IMR-90 (cell line): ENCODE results near the gene EBP. TPM values are rescaled to one million over a fixed set of nuclear protein-coding genes. Genes with fewer than 3 reads are reported as not detected.

Experiments
- ATAC-seq: fragments of 200-7000 bp; cut with Tn5 transposase; 2 replicates; pipeline ENCODE4 v1.9.1; 2020; ENCODE audit warnings: low read depth, mild to moderate bottlenecking, moderate library complexity
- BruUV-seq: library from RNA; stranded (reverse); fragments of 400-500 nt; replicated peaks from 2 replicates; lab custom pipeline; 2021; lab: Mats Ljungman, UMichigan
- CTCF ChIA-PET: fragments of 300-600 bp; formaldehyde crosslinking; extraction: SDS; loops from one replicate; lab custom pipeline; 2021; ENCODE audit warnings: antibody characterized with exemption; lab: Yijun Ruan, JAX
- POLR2A ChIA-PET: fragments of 300-600 bp; sonication (Branson Sonifier 250); formaldehyde crosslinking; loops from one replicate; lab custom pipeline; 2022; ENCODE audit warnings: antibody characterized with exemption; ENCODE audit not compliant: unreplicated experiment; lab: Charles Lee
- DNase-seq: peaks from one replicate; pipeline ENCODE4 v3.0.0; 2013
- H2AFZ ChIP-seq: replicated peaks from 2 replicates; pipeline ENCODE3; 2013; ENCODE audit warnings: low read length, mild to moderate bottlenecking; ENCODE audit not compliant: poor library complexity
- H2AK5ac ChIP-seq: 2 replicates; pipeline ENCODE4 v1.6.1; 2013; ENCODE audit warnings: low read depth, low read length, inconsistent platforms
- H2AK9ac ChIP-seq: replicated peaks from 2 replicates; pipeline ENCODE3; 2013; ENCODE audit warnings: mild to moderate bottlenecking, low read depth, low read length, moderate library complexity; ENCODE audit not compliant: poor library complexity
- H2BK120ac ChIP-seq: 2 replicates; pipeline ENCODE4 v1.6.1; 2013; ENCODE audit warnings: low read depth, low read length, inconsistent platforms
- H2BK15ac ChIP-seq: 3 replicates; pipeline ENCODE4 v1.6.1; 2013; ENCODE audit warnings: low read depth, low read length, inconsistent platforms
- H2BK20ac ChIP-seq: 2 replicates; pipeline ENCODE4 v1.6.1; 2013; ENCODE audit warnings: low read depth, mild to moderate bottlenecking, inconsistent platforms, low read length, moderate library complexity
- H2BK5ac ChIP-seq: 2 replicates; pipeline ENCODE4 v1.6.1; 2013; ENCODE audit warnings: mild to moderate bottlenecking, low read depth, low read length, inconsistent platforms; ENCODE audit not compliant: poor library complexity, severe bottlenecking
- H3K14ac ChIP-seq: replicated peaks from 2 replicates; pipeline ENCODE4 v1.6.1; 2013; ENCODE audit warnings: low read depth, low read length, inconsistent platforms
- H3K18ac ChIP-seq: 2 replicates; pipeline ENCODE4 v1.6.1; 2013; ENCODE audit warnings: low read depth, low read length, control low read depth
- H3K23ac ChIP-seq: 2 replicates; pipeline ENCODE4 v1.6.1; 2013; ENCODE audit warnings: low read depth, low read length, inconsistent platforms
- H3K27ac ChIP-seq: 2 replicates; pipeline ENCODE4 v1.5.1; 2013; ENCODE audit warnings: mild to moderate bottlenecking, control low read depth, low read length; ENCODE audit not compliant: insufficient read depth
- H3K27me3 ChIP-seq: 2 replicates; pipeline ENCODE4 v1.6.1; 2013; ENCODE audit warnings: low read length; ENCODE audit not compliant: control insufficient read depth, insufficient read depth
- H3K36me3 ChIP-seq: 2 replicates; pipeline ENCODE4 v1.6.1; 2013; ENCODE audit warnings: low read length, mixed read lengths; ENCODE audit not compliant: control insufficient read depth, insufficient read depth
- H3K4ac ChIP-seq: 2 replicates; pipeline ENCODE4 v1.6.1; 2013; ENCODE audit warnings: low read depth, low read length, inconsistent platforms
- H3K4me1 ChIP-seq: 2 replicates; pipeline ENCODE4 v1.6.1; 2013; ENCODE audit warnings: low read length, mixed read lengths; ENCODE audit not compliant: control insufficient read depth, insufficient read depth
- H3K4me2 ChIP-seq: 2 replicates; pipeline ENCODE4 v1.6.1; 2013; ENCODE audit warnings: low read depth, mild to moderate bottlenecking, control low read depth, low read length, moderate library complexity
- H3K4me3 ChIP-seq: 2 replicates; pipeline ENCODE4 v1.5.1; 2013; ENCODE audit warnings: low read depth, mild to moderate bottlenecking, control low read depth, low read length, moderate library complexity; ENCODE audit not compliant: insufficient read depth
- H3K56ac ChIP-seq: 2 replicates; pipeline ENCODE4 v1.6.1; 2013; ENCODE audit warnings: low read length, inconsistent platforms; ENCODE audit not compliant: insufficient read depth; ENCODE audit errors: extremely low read depth
- H3K79me1 ChIP-seq, 2 experiments: 2 replicates each; pipeline ENCODE4 v1.6.1; 2013; ENCODE audit warnings: low read length in 2 of 2, inconsistent platforms in 1 of 2, low read depth in 1 of 2
- H3K9ac ChIP-seq: 2 replicates; pipeline ENCODE4 v1.6.1; 2013; ENCODE audit warnings: low read depth, low read length, control low read depth
- H3K9me1 ChIP-seq: 2 replicates; pipeline ENCODE4 v1.6.1; 2013; ENCODE audit warnings: low read length, inconsistent platforms; ENCODE audit not compliant: insufficient read depth
- H3K9me3 ChIP-seq: 2 replicates; pipeline ENCODE4 v1.6.1; 2013; ENCODE audit warnings: low read length; ENCODE audit not compliant: control insufficient read depth, insufficient read depth
- H4K20me1 ChIP-seq: 2 replicates; pipeline ENCODE4 v1.6.1; 2013; ENCODE audit warnings: low read length, inconsistent platforms; ENCODE audit not compliant: insufficient read depth
- H4K5ac ChIP-seq: 2 replicates; pipeline ENCODE4 v1.6.1; 2013; ENCODE audit warnings: mild to moderate bottlenecking, low read depth, low read length, control low read depth
- H4K8ac ChIP-seq, 2 experiments: 2 replicates each; pipeline ENCODE4 v1.6.1; 2013; ENCODE audit warnings: low read depth in 2 of 2, low read length in 2 of 2, control low read depth in 1 of 2, inconsistent platforms in 1 of 2
- H4K91ac ChIP-seq: 2 replicates; pipeline ENCODE4 v1.6.1; 2013; ENCODE audit warnings: low read depth, low read length, inconsistent platforms; ENCODE audit not compliant: insufficient read depth
- BHLHE40 ChIP-seq: fragments of 150-350 bp; IDR thresholded peaks from 2 replicates; pipeline ENCODE4 v1.6.1; 2016; ENCODE audit warnings: mild to moderate bottlenecking, low read depth, low read length
- CEBPB ChIP-seq: IDR thresholded peaks from 2 replicates; pipeline ENCODE4 v1.6.1; 2012; ENCODE audit warnings: low read depth, low read length, improper control_type of control experiment
- CHD1 ChIP-seq: IDR thresholded peaks from 2 replicates; pipeline ENCODE4 v1.6.1; 2012; ENCODE audit warnings: low read depth, low read length, improper control_type of control experiment
- CTCF ChIP-seq: conservative IDR thresholded peaks from 2 replicates; pipeline ENCODE4 v1.5.1; 2012; ENCODE audit warnings: mild to moderate bottlenecking, low read depth, low read length, improper control_type of control experiment
- ELK1 ChIP-seq: fragments of 150-350 bp; IDR thresholded peaks from 2 replicates; pipeline ENCODE4 v1.6.1; 2016; ENCODE audit warnings: low read depth, mild to moderate bottlenecking, low read length, moderate library complexity, borderline replicate concordance
- FOS ChIP-seq: fragments of 150-350 bp; IDR thresholded peaks from 2 replicates; pipeline ENCODE4 v1.6.1; 2016; ENCODE audit warnings: low read depth, low read length
- MAFK ChIP-seq: IDR thresholded peaks from 2 replicates; pipeline ENCODE4 v1.6.1; 2012; ENCODE audit warnings: low read depth, low read length, improper control_type of control experiment
- MAZ ChIP-seq: IDR thresholded peaks from 2 replicates; pipeline ENCODE4 v1.6.1; 2012; ENCODE audit warnings: low read depth, mild to moderate bottlenecking, low read length, improper control_type of control experiment, moderate library complexity, borderline replicate concordance
- MXI1 ChIP-seq: IDR thresholded peaks from 2 replicates; pipeline ENCODE4 v1.6.1; 2012; ENCODE audit warnings: low read depth, mild to moderate bottlenecking, low read length, moderate library complexity, borderline replicate concordance
- NFE2L2 ChIP-seq: fragments of 150-350 bp; IDR thresholded peaks from 2 replicates; pipeline ENCODE4 v1.6.1; 2016; ENCODE audit warnings: low read depth, mild to moderate bottlenecking, low read length
- POLR2A ChIP-seq: IDR thresholded peaks from 2 replicates; pipeline ENCODE4 v1.6.1; 2012; ENCODE audit warnings: mild to moderate bottlenecking, low read depth, low read length
- RAD21 ChIP-seq: IDR thresholded peaks from 2 replicates; pipeline ENCODE4 v1.6.1; 2012; ENCODE audit warnings: low read length, improper control_type of control experiment
- RCOR1 ChIP-seq: IDR thresholded peaks from 2 replicates; pipeline ENCODE4 v1.6.1; 2012; ENCODE audit warnings: mild to moderate bottlenecking, low read length, improper control_type of control experiment; ENCODE audit not compliant: insufficient replicate concordance
- RFX5 ChIP-seq: IDR thresholded peaks from 2 replicates; pipeline ENCODE4 v1.8.0; 2012; ENCODE audit warnings: low read depth, mild to moderate bottlenecking, low read length, moderate library complexity
- SMC3 ChIP-seq: fragments of 150-350 bp; IDR thresholded peaks from 2 replicates; pipeline ENCODE4 v1.6.1; 2016; ENCODE audit warnings: low read depth, mild to moderate bottlenecking, antibody characterized with exemption, low read length, moderate library complexity
- USF2 ChIP-seq: fragments of 150-350 bp; IDR thresholded peaks from 2 replicates; pipeline ENCODE4 v1.6.1; 2017; ENCODE audit warnings: mild to moderate bottlenecking, antibody characterized with exemption, low read length, low read depth
- WGBS, 2 experiments: methylation state at CpG; one replicate each; pipeline versions ENCODE4 v1.1.5 to v1.1.7; 2013; ENCODE audit warnings: missing lambda C conversion rate in 2 of 2; ENCODE audit not compliant: insufficient read length in 1 of 2; ENCODE audit errors: extremely low coverage in 2 of 2; 5-methylcytosine and 5-hydroxymethylcytosine counted together
- dilution Hi-C: fragments of 300-500 bp; cut with HindIII; formaldehyde crosslinking; loops from one replicate; pipeline ENCODE4 v1.14.3; 2018; ENCODE audit warnings: low sequenced_read_pairs; ENCODE audit not compliant: unreplicated experiment
- in situ Hi-C: fragments of 300-500 bp; cut with MboI; formaldehyde crosslinking; loops from 3 replicates; pipeline ENCODE4 v1.14.3; 2019; ENCODE audit warnings: low sequenced_read_pairs, inconsistent platforms, mixed read lengths
- intact Hi-C: fragments of 100-400 bp; cut with micrococcal nuclease; formaldehyde crosslinking; loops from 2 replicates; pipeline ENCODE4 v1.10.0; 2022
- polyA plus RNA-seq, 3 experiments: library from polyadenylated mRNA; depleted of rRNA; stranded (reverse); fragments of >200 nt; gene quantifications; 2 replicates each; pipeline ENCODE4 v1.2.3, GENCODE V29; 2012; ENCODE audit warnings: low replicate concordance in 1 of 3
- total RNA-seq: library from RNA; depleted of rRNA; stranded (reverse); fragments of >200 nt; gene quantifications from 2 replicates; pipeline ENCODE4 v1.2.3, GENCODE V29; 2012

EBP gene
- total and polyA plus RNA-seq, 2 of the 4 experiments (the other 2 are of a cell fraction): 39.4 to 78.9 TPM

DNA sequence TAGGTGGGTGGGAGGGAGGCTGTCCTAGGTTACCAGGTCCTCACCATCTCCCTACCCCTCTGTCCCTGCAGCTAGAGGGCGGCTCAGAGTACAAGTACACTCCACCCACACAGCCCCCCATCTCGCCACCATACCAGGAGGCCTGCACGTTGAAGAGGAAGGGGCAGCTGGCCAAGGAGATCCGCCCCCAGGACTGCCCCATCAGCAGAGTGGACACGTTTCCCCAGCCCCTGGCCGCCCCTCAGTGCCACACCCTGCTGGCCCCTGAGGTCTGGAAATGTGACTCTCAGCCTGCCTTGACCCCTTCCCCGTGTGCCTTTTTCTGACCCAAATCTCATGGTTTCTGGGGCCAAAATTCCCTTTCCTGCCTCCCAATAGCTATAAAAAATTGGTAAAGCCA is 39.1 kb upstream of the EBP start:
- no peak overlapping the region for H2BK20ac ChIP-seq
- no peak overlapping the region for H3K18ac ChIP-seq
- peaks cover 15% of the 10 kb centered on the region for H3K36me3 ChIP-seq
- BruUV-seq: no TSS peak
- no peak overlapping the region for H2BK15ac ChIP-seq
- no peaks in the 10 kb centered on the region; the same call in 1 of the 2 replicates for H4K20me1 ChIP-seq
- H3K4me3 ChIP-seq: no peak overlapping the region
- H3K4ac ChIP-seq: no peak overlapping the region
- H3K4me1 ChIP-seq: no peaks in the 10 kb centered on the region
- no peak overlapping the region for H3K14ac ChIP-seq
- no peak overlapping the region for H2AK9ac ChIP-seq
- H3K4me2 ChIP-seq: no peak overlapping the region
- H2BK120ac ChIP-seq: no peak overlapping the region
- H4K91ac ChIP-seq: no peak overlapping the region
- DNase-seq: no peak
- ChIA-PET CTCF (no interaction called here), POLR2A (no interaction called here)
- H2AFZ ChIP-seq: no peak overlapping the region
- ATAC-seq: no peak
- peaks cover 0 to 16% of the 10 kb centered on the region in 2 experiments; a peak in 2 of 4 replicates for H3K79me1 ChIP-seq
- peaks cover 6% of the 10 kb centered on the region for H3K9me1 ChIP-seq
- no peak overlapping the region for H3K27ac ChIP-seq
- no peak overlapping the region for H4K8ac ChIP-seq
- no peak overlapping the region for H3K9ac ChIP-seq
- TF ChIP-seq BHLHE40 (no peak), RFX5 (no peak), RCOR1 (no peak), MAFK (no peak), CHD1 (no peak), RAD21 (no peak), POLR2A (no peak), NFE2L2 (no peak), CTCF (no peak), MXI1 (no peak), CEBPB (no peak), MAZ (no peak), SMC3 (no peak), USF2 (no peak), ELK1 (no peak), FOS (no peak)
- WGBS, 2 experiments: 55% methylated on average over 5 of the region's 7 CpGs; no CpG with 5 or more reads in 1 of the 2 experiments
- no peak overlapping the region for H3K23ac ChIP-seq
- H2BK5ac ChIP-seq: no peak overlapping the region
- dilution Hi-C loops: no loop called here
- intact Hi-C loops: no loop called here
- in situ Hi-C loops: no loop called here
- H3K56ac ChIP-seq: no peak overlapping the region
- no peaks in the 10 kb centered on the region for H3K27me3 ChIP-seq
- H4K5ac ChIP-seq: no peak overlapping the region
- H3K9me3 ChIP-seq: no peaks in the 10 kb centered on the region
- no peak overlapping the region for H2AK5ac ChIP-seq
